Upper lobe of right lung (tissue), 1 donor: ENCODE measurements around the gene ADGRG6. TPM values are rescaled to one million over a fixed set of nuclear protein-coding genes. Genes with fewer than 3 reads are reported as not detected.

Source experiments
- ATAC-seq: fragments of 200-7000 bp; cut with Tn5 transposase; one replicate; pipeline ENCODE4 v1.9.1; 2020; ENCODE audit warnings: mild to moderate bottlenecking, moderate library complexity
- DNase-seq: peaks from one replicate; pipeline ENCODE4 v3.0.0-alpha.2; 2020
- H3K27ac ChIP-seq: fragments of 200-600 bp; one replicate; pipeline ENCODE4 v1.8.0; 2022
- H3K27me3 ChIP-seq: fragments of 200-600 bp; one replicate; pipeline ENCODE4 v1.8.0; 2022; ENCODE audit warnings: mild to moderate bottlenecking
- H3K36me3 ChIP-seq: fragments of 200-600 bp; one replicate; pipeline ENCODE4 v1.8.0; 2022
- H3K4me1 ChIP-seq: fragments of 200-600 bp; one replicate; pipeline ENCODE4 v1.8.0; 2022
- H3K4me3 ChIP-seq: fragments of 200-600 bp; one replicate; pipeline ENCODE4 v1.8.0; 2022; ENCODE audit warnings: mild to moderate bottlenecking
- H3K9me3 ChIP-seq: fragments of 200-600 bp; one replicate; pipeline ENCODE4 v1.8.0; 2022
- CTCF ChIP-seq: fragments of 200-600 bp; IDR thresholded peaks from one replicate; pipeline ENCODE4 v1.8.0; 2022; ENCODE audit warnings: antibody characterized with exemption
- intact Hi-C: fragments of 100-400 bp; cut with DNase I; formaldehyde crosslinking; loops from one replicate; pipeline ENCODE4 v1.11.0; 2022
- total RNA-seq: library from RNA; stranded (reverse); fragmentation: NEBNext Ultra II Directional; extraction: Animal tissue kit (Norgen Biotek cat#: 25700); gene quantifications from one replicate; pipeline ENCODE4 v1.2.1, GENCODE V29; 2021
- donor health status: DM: no; HTN: yes; CAD: no; lungs with severe emphysema.

ADGRG6 gene
- total RNA-seq, 1 donor from 2014 or later = 47.6 TPM

- no peaks in the 10 kb centered on the region for H3K27me3 ChIP-seq
- ATAC-seq (no peak), DNase-seq (no peak)
- intact Hi-C loops = no loop called here
- H3K4me3 ChIP-seq = no peak overlapping the region
- TF ChIP-seq CTCF = no peak
- no peaks in the 10 kb centered on the region for H3K4me1 ChIP-seq
- H3K36me3 ChIP-seq = no peaks in the 10 kb centered on the region
- H3K9me3 ChIP-seq = no peaks in the 10 kb centered on the region
- H3K27ac ChIP-seq = no peak overlapping the region
Measured at GRCh38 chr6:142412241-142412640, 110.4 kb downstream of the ADGRG6 start.

DNA sequence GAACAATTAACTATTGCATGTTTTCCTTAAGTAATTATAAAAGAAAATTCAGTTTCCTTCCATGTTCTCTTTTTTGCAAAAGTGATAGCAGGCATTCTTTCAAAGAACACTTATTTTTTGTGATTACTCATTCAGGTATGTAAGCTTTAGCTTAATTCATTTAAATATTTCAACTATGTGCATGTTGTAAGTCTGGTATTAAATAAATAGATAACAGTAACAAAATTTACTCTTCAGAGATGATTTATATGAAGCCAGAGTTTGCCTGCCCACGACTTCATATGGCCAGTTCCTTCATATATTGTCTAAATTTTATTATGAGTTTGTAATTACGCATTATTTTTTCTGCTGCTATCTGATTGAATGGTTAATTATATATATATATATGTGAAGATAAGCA, 110.9 kb downstream of the ADGRG6 start:
- Histone ChIP-seq H3K27me3 (no peaks in the 10 kb centered on the region), H3K36me3 (no peaks in the 10 kb centered on the region), H3K9me3 (no peaks in the 10 kb centered on the region), H3K4me1 (no peaks in the 10 kb centered on the region), H3K4me3 (no peak overlapping the region), H3K27ac (no peak overlapping the region)
- TF ChIP-seq CTCF = no peak
- DNase-seq (no peak), ATAC-seq (no peak)
- intact Hi-C loops = no loop called here

GRCh38 chr6:142413111-142413510, 111.3 kb downstream of the ADGRG6 start:
- Histone ChIP-seq H3K27me3 (no peaks in the 10 kb centered on the region), H3K4me1 (no peaks in the 10 kb centered on the region), H3K4me3 (no peak overlapping the region), H3K36me3 (no peaks in the 10 kb centered on the region), H3K27ac (no peak overlapping the region), H3K9me3 (no peaks in the 10 kb centered on the region)
- TF ChIP-seq CTCF = no peak
- no peak for ATAC-seq
- intact Hi-C loops = no loop called here
- DNase-seq = no peak

- Histone ChIP-seq H3K36me3 (no peaks in the 10 kb centered on the region), H3K27ac (no peak overlapping the region), H3K27me3 (no peaks in the 10 kb centered on the region), H3K4me3 (no peak overlapping the region), H3K4me1 (no peaks in the 10 kb centered on the region), H3K9me3 (no peaks in the 10 kb centered on the region)
- intact Hi-C loops = no loop called here
- ATAC-seq (no peak), DNase-seq (no peak)
- no peak for TF ChIP-seq CTCF
Measured at GRCh38 chr6:142414462-142415250, 112.8 kb downstream of the ADGRG6 start.

DNA sequence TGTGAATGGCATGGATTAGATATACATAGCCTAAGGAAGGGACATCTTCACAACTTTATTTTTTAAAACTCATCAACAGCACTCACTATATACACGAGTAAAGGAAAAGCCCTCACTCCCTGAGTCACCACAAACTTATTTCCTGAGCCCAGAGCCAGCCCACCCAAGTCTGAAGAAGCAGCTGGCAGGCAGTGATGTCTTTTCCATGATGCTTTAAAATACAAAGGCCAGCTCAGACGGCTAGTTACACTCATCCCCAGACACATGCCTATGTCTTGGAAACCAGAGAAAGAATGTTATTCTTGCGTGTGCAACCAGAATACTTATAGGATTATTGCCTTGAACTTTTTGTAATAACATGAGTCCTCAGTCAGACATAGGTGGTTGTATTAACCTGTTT, 114.4 kb downstream of the ADGRG6 start:
- ATAC-seq (no peak), DNase-seq (no peak)
- H3K4me1 ChIP-seq = no peaks in the 10 kb centered on the region
- no peaks in the 10 kb centered on the region for H3K36me3 ChIP-seq
- no peak overlapping the region for H3K4me3 ChIP-seq
- no peaks in the 10 kb centered on the region for H3K27me3 ChIP-seq
- TF ChIP-seq CTCF = no peak
- no peak overlapping the region for H3K27ac ChIP-seq
- no peaks in the 10 kb centered on the region for H3K9me3 ChIP-seq
- intact Hi-C loops = no loop called here
